ENCODE data around the gene BRINP2. TPM values are rescaled to one million over a fixed set of nuclear protein-coding genes. Genes with fewer than 3 reads are reported as not detected.

BRINP2 gene
- total RNA-seq, 4 donors from 2014 or later: not detected

DNA sequence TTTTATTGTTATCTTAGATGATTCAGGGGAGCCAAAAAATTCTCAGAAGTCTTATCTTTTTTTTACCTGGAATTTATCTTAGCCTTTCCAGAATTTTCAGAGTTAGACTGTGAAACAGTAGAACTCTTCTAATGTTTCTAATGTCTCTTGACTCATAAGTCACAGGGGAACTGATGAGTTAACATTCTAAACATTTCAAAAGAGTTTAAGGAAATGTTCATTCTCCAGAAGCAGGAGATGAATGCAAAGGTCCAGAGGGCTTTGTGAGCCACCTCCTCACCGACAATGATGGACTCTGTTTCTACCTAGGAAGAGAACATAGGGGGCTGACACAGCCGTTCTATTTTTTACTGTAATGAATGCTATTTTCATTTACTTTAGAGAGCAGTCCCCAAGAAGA lies 157.5 kb downstream of the BRINP2 start:
- Histone ChIP-seq H3K36me3 (no peaks in the 10 kb centered on the region), H3K4me3 (no peak overlapping the region), H3K4me1 (no peaks in the 10 kb centered on the region), H3K27ac (no peak overlapping the region), H3K27me3 (no peaks in the 10 kb centered on the region), H3K9me3 (no peaks in the 10 kb centered on the region)
- intact Hi-C loops (cut with DNase I): no loop called here
- no peak for DNase-seq
- no peak for TF ChIP-seq POLR2A (IDR thresholded peaks at IDR 0.05)
- TF ChIP-seq, protein P1, sequence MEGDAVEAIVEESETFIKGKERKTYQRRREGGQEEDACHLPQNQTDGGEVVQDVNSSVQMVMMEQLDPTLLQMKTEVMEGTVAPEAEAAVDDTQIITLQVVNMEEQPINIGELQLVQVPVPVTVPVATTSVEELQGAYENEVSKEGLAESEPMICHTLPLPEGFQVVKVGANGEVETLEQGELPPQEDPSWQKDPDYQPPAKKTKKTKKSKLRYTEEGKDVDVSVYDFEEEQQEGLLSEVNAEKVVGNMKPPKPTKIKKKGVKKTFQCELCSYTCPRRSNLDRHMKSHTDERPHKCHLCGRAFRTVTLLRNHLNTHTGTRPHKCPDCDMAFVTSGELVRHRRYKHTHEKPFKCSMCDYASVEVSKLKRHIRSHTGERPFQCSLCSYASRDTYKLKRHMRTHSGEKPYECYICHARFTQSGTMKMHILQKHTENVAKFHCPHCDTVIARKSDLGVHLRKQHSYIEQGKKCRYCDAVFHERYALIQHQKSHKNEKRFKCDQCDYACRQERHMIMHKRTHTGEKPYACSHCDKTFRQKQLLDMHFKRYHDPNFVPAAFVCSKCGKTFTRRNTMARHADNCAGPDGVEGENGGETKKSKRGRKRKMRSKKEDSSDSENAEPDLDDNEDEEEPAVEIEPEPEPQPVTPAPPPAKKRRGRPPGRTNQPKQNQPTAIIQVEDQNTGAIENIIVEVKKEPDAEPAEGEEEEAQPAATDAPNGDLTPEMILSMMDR (IDR thresholded peaks at IDR 0.05): no peak
- WGBS, 2 donors: 50 to 66% methylated on average over 2 of the region's 2 CpGs

DNA sequence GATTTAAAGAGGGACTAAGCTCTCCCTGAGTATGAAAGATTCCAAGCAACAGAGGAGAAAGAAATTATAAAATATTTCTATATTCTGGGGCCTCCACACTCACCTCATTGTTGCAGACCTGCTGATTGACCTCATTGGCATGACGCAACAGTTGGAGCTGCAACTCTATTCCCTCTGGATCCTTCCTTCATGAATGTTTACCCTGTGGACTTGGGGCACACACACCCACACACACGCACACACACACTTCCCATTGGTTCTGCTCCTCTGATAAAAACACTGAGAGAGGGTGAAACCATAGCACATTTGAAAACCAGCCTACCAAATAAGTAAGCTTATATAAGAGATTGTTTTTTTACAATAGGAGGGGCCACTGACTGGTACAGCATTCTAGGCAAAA lies 159.1 kb downstream of the BRINP2 start:
- no peaks in the 10 kb centered on the region for H3K9me3 ChIP-seq
- WGBS, 2 donors: 100% methylated on average over 2 of the region's 2 CpGs
- no peaks in the 10 kb centered on the region for H3K4me1 ChIP-seq
- H3K27me3 ChIP-seq: no peaks in the 10 kb centered on the region
- no peak for TF ChIP-seq POLR2A (IDR thresholded peaks at IDR 0.05)
- TF ChIP-seq, protein P1 (IDR thresholded peaks at IDR 0.05): no peak
- intact Hi-C loops (cut with DNase I): no loop called here
- no peak overlapping the region for H3K4me3 ChIP-seq
- H3K36me3 ChIP-seq: no peaks in the 10 kb centered on the region
- H3K27ac ChIP-seq: no peak overlapping the region
- no peak for DNase-seq

Other genes with a start within 250 kb of the BRINP2 start
- under 1 TPM in 1 of 4 donors, not detected in 3; under 0.01 TPM for gene ASTN1, start 6.2 kb upstream of the BRINP2 start, total RNA-seq

Measured in esophagus squamous epithelium (tissue), 5 donors.